ENCODE results near the gene DCTN2. TPM values are rescaled to one million over a fixed set of nuclear protein-coding genes. Genes with fewer than 3 reads are reported as not detected.

DCTN2 gene
- total and polyA plus RNA-seq, 7 experiments from 2014 or later, result 52.1 to 78.8 (median 63.0) TPM

- Histone ChIP-seq H3K9me3 (ENCODE audit: control insufficient read depth in 2 of 3, low read length in 3 of 3) (no peaks in the 10 kb centered on the region), H3K27me3 (ENCODE audit: control insufficient read depth in 2 of 2, insufficient read depth in 2 of 2, low read length in 2 of 2) (no peaks in the 10 kb centered on the region), H3K4me1 (ENCODE audit: control insufficient read depth in 2 of 2, insufficient read depth in 2 of 2, low read length in 2 of 2) (peaks cover 0 to 3% of the 10 kb centered on the region in 2 donors), H3K36me3 (ENCODE audit: control insufficient read depth in 2 of 3, insufficient read depth in 3 of 3, low read length in 3 of 3) (no peaks in the 10 kb centered on the region), H3K4me3 (ENCODE audit: low read length) (no peak overlapping the region), H3K27ac (ENCODE audit: low read depth, low read length) (no peak overlapping the region)
- Mint-ChIP-seq H3K27ac (no peak overlapping the region), H3K9me3 (no peaks in the 10 kb centered on the region), H3K4me3 (peak overlapping the region in 1 of 10 donors; percentile 45), H3K4me1 (peaks cover 0 to 24% (median 19%) of the 10 kb centered on the region in 7 donors), H3K27me3 (peaks cover 0 to 28% (median 6%) of the 10 kb centered on the region in 5 donors), H3K36me3 (no peaks in the 10 kb centered on the region)
- DNase-seq (no peak), ATAC-seq (no peak)
- CTCF ChIA-PET, result no interaction called here
- intact Hi-C loops (cut with micrococcal nuclease), result no loop called here
- POLR2A ChIA-PET, result interaction anchor here (0.5 to 0.8 kb wide), 2 partner anchors 18 to 225 kb away, joined by 3 to 5 read pairs; no protein-coding TSS in a partner anchor
Measured at GRCh38 chr12:57552835-57553313, 5.9 kb upstream of the DCTN2 start.

GRCh38 chr12:57552306-57552651 is 5.3 kb upstream of the DCTN2 start:
- H3K27me3 Mint-ChIP-seq, result peaks cover 0 to 30% (median 6%) of the 10 kb centered on the region in 5 donors
- intact Hi-C loops (cut with micrococcal nuclease), result no loop called here
- H3K27ac Mint-ChIP-seq, result no peak overlapping the region
- Histone ChIP-seq H3K27ac (ENCODE audit: low read depth, low read length) (no peak overlapping the region), H3K36me3 (ENCODE audit: control insufficient read depth in 2 of 3, insufficient read depth in 3 of 3, low read length in 3 of 3) (no peaks in the 10 kb centered on the region), H3K4me1 (ENCODE audit: control insufficient read depth in 2 of 2, insufficient read depth in 2 of 2, low read length in 2 of 2) (peaks cover 0 to 6% of the 10 kb centered on the region in 2 donors), H3K4me3 (ENCODE audit: low read length) (no peak overlapping the region), H3K27me3 (ENCODE audit: control insufficient read depth in 2 of 2, insufficient read depth in 2 of 2, low read length in 2 of 2) (no peaks in the 10 kb centered on the region), H3K9me3 (ENCODE audit: control insufficient read depth in 2 of 3, low read length in 3 of 3) (no peaks in the 10 kb centered on the region)
- POLR2A ChIA-PET, result interaction anchor here (0.8 kb wide), 1 partner anchor 19 kb away, joined by 5 read pairs; no protein-coding TSS in a partner anchor
- ATAC-seq (no peak), DNase-seq (no peak)
- H3K4me1 Mint-ChIP-seq, result peaks cover 3 to 30% (median 24%) of the 10 kb centered on the region in 7 donors
- CTCF ChIA-PET, result interaction anchor here (1.5 kb wide), 1 partner anchor 31 kb away, joined by 3 read pairs; no protein-coding TSS in a partner anchor
- H3K36me3 Mint-ChIP-seq, result no peaks in the 10 kb centered on the region
- H3K9me3 Mint-ChIP-seq, result no peaks in the 10 kb centered on the region
- no peak overlapping the region for H3K4me3 Mint-ChIP-seq

GRCh38 chr12:57551637-57552305 is 4.8 kb upstream of the DCTN2 start:
- H3K36me3 ChIP-seq (ENCODE audit: control insufficient read depth in 2 of 3, insufficient read depth in 3 of 3, low read length in 3 of 3), result peaks cover 0 to 2% (median 0%) of the 10 kb centered on the region in 3 experiments
- intact Hi-C loops (cut with micrococcal nuclease), result no loop called here
- Mint-ChIP-seq H3K4me1 (peaks cover 7 to 34% (median 27%) of the 10 kb centered on the region in 7 donors), H3K27me3 (peaks cover 0 to 33% (median 6%) of the 10 kb centered on the region in 5 donors), H3K27ac (peak overlapping the region in 1 of 9 donors; percentile 15), H3K4me3 (peak overlapping the region in 5 of 10 donors; percentile 10 to 81 (median 38)), H3K9me3 (no peaks in the 10 kb centered on the region), H3K36me3 (no peaks in the 10 kb centered on the region)
- DNase-seq (no peak), ATAC-seq (no peak)
- H3K9me3 ChIP-seq (ENCODE audit: control insufficient read depth in 2 of 3, low read length in 3 of 3), result no peaks in the 10 kb centered on the region
- H3K4me3 ChIP-seq (ENCODE audit: low read length), result no peak overlapping the region
- no peaks in the 10 kb centered on the region for H3K27me3 ChIP-seq (ENCODE audit: control insufficient read depth in 2 of 2, insufficient read depth in 2 of 2, low read length in 2 of 2)
- ChIA-PET CTCF (interaction anchor here (1.5 kb wide), 1 partner anchor 31 kb away, joined by 3 read pairs; no protein-coding TSS in a partner anchor), POLR2A (interaction anchor here (0.8 kb wide), 1 partner anchor 19 kb away, joined by 5 read pairs; no protein-coding TSS in a partner anchor)
- no peak overlapping the region for H3K27ac ChIP-seq (ENCODE audit: low read depth, low read length)
- peaks cover 0 to 8% of the 10 kb centered on the region in 2 donors for H3K4me1 ChIP-seq (ENCODE audit: control insufficient read depth in 2 of 2, insufficient read depth in 2 of 2, low read length in 2 of 2)

- Histone ChIP-seq H3K4me1 (ENCODE audit: control insufficient read depth in 2 of 2, insufficient read depth in 2 of 2, low read length in 2 of 2) (peaks cover 8 to 14% of the 10 kb centered on the region in 2 donors), H3K4me3 (ENCODE audit: low read length) (no peak overlapping the region), H3K27ac (ENCODE audit: low read depth, low read length) (no peak overlapping the region), H3K27me3 (ENCODE audit: control insufficient read depth in 2 of 2, insufficient read depth in 2 of 2, low read length in 2 of 2) (no peaks in the 10 kb centered on the region), H3K36me3 (ENCODE audit: control insufficient read depth in 2 of 3, insufficient read depth in 3 of 3, low read length in 3 of 3) (peaks cover 0 to 4% (median 0%) of the 10 kb centered on the region in 3 experiments), H3K9me3 (ENCODE audit: control insufficient read depth in 2 of 3, low read length in 3 of 3) (no peaks in the 10 kb centered on the region)
- ATAC-seq, result no peak
- ChIA-PET POLR2A (no interaction called here), CTCF (interaction anchor here (1.5 kb wide), 1 partner anchor 32 kb away, joined by 3 read pairs; no protein-coding TSS in a partner anchor)
- H3K9me3 Mint-ChIP-seq, result no peaks in the 10 kb centered on the region
- intact Hi-C loops (cut with micrococcal nuclease), result no loop called here
- no peaks in the 10 kb centered on the region for H3K36me3 Mint-ChIP-seq
- H3K27me3 Mint-ChIP-seq, result peaks cover 0 to 33% (median 6%) of the 10 kb centered on the region in 5 donors
- H3K27ac Mint-ChIP-seq, result peak overlapping the region in 3 of 9 donors; percentile 11 to 31 (median 15)
- peaks cover 14 to 42% (median 33%) of the 10 kb centered on the region in 7 donors for H3K4me1 Mint-ChIP-seq
- H3K4me3 Mint-ChIP-seq, result peak overlapping the region; percentile 46 to 83 (median 77)
- no peak for DNase-seq
Measured at GRCh38 chr12:57550641-57551549, 3.9 kb upstream of the DCTN2 start.

- Histone ChIP-seq H3K9me3 (ENCODE audit: control insufficient read depth in 2 of 3, low read length in 3 of 3) (no peaks in the 10 kb centered on the region), H3K36me3 (ENCODE audit: control insufficient read depth in 2 of 3, insufficient read depth in 3 of 3, low read length in 3 of 3) (peaks cover 0 to 4% (median 0%) of the 10 kb centered on the region in 3 experiments), H3K27ac (ENCODE audit: low read depth, low read length) (peak within 1 kb of the TSS; percentile 47), H3K4me1 (ENCODE audit: control insufficient read depth in 2 of 2, insufficient read depth in 2 of 2, low read length in 2 of 2) (peaks cover 10 to 16% of the 10 kb centered on the region in 2 donors), H3K4me3 (ENCODE audit: low read length) (peak within 1 kb of the TSS; percentile 59), H3K27me3 (ENCODE audit: control insufficient read depth in 2 of 2, insufficient read depth in 2 of 2, low read length in 2 of 2) (no peaks in the 10 kb centered on the region)
- Mint-ChIP-seq H3K27ac (peak within 1 kb of the TSS in 3 of 9 donors; percentile 31 to 77 (median 71)), H3K36me3 (no peaks in the 10 kb centered on the region), H3K9me3 (no peaks in the 10 kb centered on the region), H3K4me3 (peak within 1 kb of the TSS; percentile 61 to 83 (median 77)), H3K4me1 (peaks cover 22 to 50% (median 41%) of the 10 kb centered on the region in 7 donors), H3K27me3 (peaks cover 0 to 33% (median 6%) of the 10 kb centered on the region in 5 donors)
- ChIA-PET CTCF (no interaction called here), POLR2A (no interaction called here)
- ATAC-seq (peak; percentile 53), DNase-seq (peak; percentile 25 to 76 (median 47))
- intact Hi-C loops (cut with micrococcal nuclease), result no loop called here
Measured at GRCh38 chr12:57549909-57550640, 3.1 kb upstream of the DCTN2 start, which contains the start of gene KIF5A. Gene KIF5A (plus strand): TSS chr12:57550044. CDS start chr12:57550272, 228 bp downstream.
